GM19455 (cell line): ENCODE results near the gene NEDD9.

Experiments
- ATAC-seq: cut with Tn5 transposase; IDR thresholded peaks from one replicate; pipeline ENCODE4 v1.9.1; 2021; ENCODE audit not compliant: unreplicated experiment

The NEDD9 gene

DNA sequence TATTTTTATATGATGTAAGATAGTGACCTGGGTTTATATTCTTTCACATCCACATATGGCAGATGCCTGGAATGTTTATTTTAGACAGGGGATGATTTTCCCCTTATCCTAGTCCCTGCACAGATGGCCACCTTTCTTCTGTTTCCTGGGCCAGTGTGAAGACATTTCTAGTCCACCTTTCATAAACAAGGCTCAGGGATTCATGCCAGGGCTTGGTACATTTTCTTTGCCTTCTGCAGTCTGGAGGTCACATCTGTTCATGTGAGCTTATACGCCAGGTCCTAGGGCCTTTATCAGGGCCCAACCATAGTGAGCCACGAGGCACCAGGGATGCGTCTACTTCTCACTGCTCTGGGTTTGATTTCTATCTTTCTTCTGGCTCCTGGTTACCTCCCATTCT is 82.9 kb downstream of the NEDD9 start:
- no peak for ATAC-seq

GRCh38 chr6:11146117-11146826 is 86.2 kb downstream of the NEDD9 start:
- ATAC-seq, result no peak

DNA sequence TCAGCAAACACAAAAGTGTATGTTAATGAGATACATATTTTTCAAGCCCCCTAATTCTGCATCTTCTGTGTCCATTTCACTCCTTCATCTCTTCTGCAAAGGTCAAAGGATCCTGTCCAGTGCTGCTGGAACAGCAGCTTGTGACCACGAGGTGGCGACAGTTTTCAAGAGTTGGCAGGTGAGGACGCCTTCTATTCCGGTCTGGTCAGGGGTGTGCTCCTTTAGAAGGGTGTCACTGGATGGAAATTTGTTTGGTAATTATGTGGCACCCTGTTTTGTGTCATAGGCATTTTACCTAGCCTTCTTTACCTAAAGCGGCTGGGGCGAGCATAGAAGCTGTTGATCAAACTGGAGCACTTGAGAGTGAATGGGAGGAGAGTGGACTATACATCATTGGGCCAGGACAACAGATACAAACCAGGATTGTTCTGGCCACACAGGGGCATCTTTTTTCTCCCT is 88.0 kb downstream of the NEDD9 start:
- peak; percentile 82 for ATAC-seq

DNA sequence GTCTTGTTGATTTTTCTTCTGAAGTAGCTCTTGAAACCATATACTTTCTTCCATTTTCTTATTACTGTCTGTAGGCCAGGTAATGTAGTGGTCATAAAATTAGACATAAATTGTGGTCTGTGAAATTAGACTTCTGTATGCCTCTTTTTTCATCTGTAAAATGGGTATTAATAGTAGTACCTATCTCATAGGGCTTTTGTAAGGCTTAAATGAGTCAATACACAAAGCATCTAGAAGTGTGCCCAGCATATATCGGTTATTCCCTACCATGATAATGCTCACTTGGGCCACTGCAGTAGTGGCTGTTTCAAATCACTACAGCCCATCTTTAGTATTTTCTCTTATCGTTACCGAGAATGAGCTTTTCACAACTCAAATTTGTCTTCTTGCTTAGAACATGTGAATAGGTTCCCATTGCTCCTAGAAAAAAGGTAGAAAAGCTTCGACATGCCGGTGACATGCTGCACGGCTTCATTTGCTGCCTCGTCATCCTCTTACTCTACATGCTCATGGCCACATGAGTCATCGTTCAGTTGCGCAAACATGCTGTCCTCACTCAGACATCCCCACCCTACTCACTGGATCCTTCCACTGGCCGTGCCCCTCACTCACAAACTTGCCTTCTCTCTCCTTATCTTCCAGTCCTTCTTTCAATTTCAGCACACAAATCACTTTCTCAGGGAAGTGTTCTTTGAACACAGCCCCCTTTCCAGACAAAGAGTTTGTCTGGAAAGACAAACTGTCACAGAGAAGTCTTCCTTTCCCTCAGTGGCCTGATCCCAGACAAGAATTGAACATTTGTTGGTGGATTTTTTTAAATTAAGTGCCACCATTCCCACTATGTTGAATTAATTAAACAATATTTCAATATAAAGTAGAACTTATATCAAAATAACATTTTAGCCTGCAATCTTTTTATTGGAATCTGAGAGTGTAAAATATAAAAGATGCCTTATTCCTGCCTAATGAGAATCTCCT is 88.8 kb downstream of the NEDD9 start:
- ATAC-seq, result no peak

DNA sequence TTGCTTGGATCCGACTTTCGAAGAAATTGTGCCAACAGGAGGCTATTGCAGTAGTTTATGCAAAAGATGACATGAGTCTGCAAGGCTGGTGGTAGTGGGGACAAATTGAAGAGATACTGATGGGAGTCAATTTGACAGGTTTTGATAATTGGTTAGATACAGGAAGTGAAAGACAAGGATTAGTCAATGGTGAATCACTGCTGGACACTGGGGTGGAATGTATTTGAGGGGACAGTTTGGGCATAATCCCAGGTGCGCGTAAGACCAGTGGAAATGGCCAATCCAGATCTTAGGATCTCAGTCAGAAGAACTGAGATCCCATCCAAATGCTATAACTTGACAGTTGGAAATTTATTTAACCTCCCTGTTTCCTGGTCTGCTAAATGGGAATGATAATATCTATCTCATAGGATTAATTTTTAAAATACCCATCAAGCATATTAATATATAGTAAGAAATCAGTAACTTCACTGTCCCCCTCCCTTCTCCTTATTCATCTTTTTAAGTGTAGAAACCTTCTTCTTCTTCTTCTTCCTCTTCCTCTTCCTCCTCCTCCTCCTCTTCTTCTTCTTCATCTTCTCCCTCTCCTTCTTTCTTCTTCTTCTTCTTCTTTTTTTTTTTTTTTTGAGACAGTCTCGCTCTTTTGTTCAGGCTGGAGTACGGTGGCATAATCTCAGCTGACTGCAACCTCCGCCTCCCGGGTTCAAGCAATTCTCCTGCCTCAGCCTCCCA is 90.0 kb downstream of the NEDD9 start:
- no peak for ATAC-seq

DNA sequence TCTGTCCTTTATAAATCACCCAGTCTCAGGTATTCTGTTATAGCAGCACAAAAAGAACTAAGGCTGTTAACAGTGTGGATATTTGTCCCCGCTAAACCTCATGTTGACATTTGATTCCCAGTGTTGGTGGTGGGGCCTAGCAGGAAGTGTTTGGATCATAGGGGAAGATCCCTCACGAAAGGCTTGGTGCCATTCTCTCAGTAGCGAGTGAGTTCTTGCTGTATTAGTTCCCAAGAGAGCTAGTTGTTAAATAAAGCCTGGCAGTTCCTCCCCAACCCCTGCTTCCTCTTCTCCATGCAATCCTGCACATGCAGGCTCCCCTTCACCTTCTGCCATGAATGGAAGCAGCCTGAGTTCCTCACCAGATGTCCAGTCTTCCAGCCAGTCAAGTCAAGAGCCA is 91.2 kb downstream of the NEDD9 start:
- no peak for ATAC-seq

DNA sequence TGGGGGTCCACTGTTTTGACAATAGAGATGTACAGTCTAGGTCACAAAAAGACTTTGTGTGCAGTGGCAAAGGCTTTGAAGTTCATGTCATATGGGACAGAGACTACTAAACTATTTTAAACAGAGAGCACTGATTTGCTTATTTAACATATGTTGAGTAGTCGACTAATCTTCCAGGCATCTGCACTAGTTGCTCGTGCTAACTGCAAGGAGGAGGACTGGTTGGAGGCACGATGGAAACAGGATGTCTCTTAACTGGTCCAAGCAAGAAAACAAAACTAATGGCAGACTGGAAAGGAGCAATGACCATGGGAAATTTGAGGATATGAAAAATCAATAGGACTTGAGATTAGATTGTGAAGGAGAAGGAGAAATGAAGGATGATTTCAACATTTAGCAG is 92.4 kb downstream of the NEDD9 start:
- ATAC-seq, result no peak

DNA sequence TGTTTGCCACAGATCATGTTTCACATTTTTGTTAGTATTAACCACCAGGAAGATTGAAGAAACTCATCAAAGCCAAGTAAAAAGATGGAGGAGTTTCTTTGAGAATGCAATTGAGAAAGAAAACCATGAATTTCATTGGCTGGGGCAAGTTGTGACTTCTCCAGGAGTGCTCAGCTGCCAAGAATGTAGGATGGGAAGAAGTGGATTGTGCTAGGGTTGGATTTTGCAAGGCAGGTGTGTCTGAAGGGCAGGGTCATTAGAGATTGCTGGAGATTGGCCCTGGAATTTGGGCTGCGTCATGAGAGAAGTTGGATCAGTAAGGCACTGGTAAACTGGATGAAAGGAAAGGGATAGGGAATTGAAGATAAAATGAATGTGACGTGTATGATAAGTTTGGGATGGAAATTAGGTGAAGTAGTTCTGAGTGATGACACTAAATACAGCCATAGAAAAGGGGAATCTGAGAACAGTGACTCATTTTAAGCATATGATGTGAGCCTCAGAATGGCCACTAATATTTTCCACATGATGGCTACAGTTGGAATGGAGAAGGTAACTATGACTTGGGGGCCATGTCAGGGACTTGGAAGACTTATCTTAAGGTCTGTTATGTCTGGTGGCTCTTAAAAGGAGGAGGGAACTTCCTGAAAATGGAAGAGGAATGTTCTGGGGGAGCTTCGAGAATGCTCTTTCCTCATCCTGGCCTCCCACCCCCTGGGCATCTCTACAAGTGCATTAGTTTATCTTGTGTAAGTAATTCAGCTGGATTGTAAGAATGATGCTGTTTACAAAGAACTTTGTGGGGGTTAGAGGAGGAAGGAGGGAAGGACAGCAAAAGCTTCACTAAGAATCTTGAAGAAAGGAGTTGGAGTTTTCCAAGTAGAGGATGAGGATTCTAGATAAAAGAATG is 93.2 kb downstream of the NEDD9 start:
- no peak for ATAC-seq

DNA sequence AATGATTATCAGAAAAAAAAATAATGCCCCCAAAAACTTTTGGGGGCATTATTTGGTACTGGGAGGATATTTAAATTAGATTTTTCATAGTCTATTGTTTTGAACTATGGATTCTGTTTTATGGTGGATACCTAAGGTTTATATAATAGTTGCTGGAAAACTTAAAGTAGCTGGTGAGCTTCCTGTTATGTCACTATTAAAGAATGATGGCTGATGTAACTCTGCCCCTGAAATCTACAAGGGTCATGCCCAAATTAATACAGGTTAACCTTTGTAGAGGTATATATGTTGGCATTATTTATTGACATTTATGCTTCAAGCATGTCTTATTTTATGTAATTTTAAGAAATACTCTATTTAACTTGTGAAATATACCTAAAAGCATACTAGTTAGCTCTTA is 95.7 kb downstream of the NEDD9 start:
- ATAC-seq, result no peak
